ENCODE data around the gene GAPDH.

DNA sequence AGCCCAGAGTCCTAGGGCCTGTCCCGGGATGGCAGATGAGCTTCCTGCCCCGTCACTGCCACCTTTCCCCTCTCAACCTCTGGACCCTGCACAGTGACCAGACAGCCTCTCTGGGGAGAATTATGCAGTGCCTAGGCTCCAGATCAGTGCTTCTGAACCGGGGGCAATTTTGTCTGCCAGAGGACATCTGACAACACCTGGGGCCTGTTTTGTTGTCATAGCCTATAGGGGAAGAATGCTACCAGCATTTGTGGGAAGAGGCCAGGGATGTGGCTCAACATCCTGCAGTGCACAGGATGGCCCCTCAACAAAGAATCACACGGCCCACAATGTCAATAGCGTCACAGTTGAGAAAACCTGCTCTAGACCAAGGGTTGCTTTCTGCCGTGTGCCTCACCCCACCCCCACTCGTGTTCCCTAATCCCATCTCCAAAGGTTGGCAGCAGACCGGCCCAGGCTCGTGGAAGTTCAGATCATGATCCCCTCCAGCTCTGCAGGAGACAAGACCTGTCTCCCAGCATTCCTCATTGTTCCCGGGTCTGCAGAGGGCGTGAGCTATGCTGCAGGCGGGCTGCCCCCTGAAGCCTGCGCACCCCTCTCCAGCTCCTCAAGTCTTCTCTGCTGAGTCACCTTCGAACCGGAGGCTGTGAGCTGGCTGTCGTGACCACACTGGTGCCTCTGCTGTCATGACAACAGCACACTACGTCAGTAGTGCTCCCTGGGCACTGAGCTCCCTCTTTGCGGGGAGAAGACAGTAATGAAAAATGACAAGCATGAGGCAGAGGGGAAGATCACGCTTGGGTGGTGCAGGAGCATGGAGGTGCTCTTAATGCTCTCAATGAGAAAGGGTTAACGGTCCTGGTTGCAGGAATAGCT, 2.0 kb upstream of the GAPDH start:
- TF ChIP-seq YY1 (IDR thresholded peaks at IDR 0.05; ENCODE audit: insufficient read depth, insufficient read length) (no peak), SUZ12 (IDR thresholded peaks at IDR 0.05; ENCODE audit: extremely low read depth, insufficient read depth, insufficient read length) (no peak)

Data from NT2/D1 (cell line).